Neural cell (in vitro differentiated cells): ENCODE results near the gene FIGNL2. TPM values are rescaled to one million over a fixed set of nuclear protein-coding genes. Genes with fewer than 3 reads are reported as not detected.

Experiments used
- H2AFZ ChIP-seq: fragments of 200-600, 300-800 bp; sonication (generic), shearing (Covaris generic); 2 replicates; pipeline ENCODE4 v1.6.0; 2014; ENCODE audit warnings: low read depth, mild to moderate bottlenecking, antibody characterized with exemption, low read length, moderate library complexity
- H3F3A ChIP-seq: fragments of 200-600 bp; shearing (Covaris generic); 2 replicates; pipeline ENCODE4 v1.6.1; 2016; ENCODE audit warnings: mild to moderate bottlenecking, moderate library complexity, mixed read lengths, antibody characterized with exemption, low read length; ENCODE audit not compliant: insufficient read depth, poor library complexity, severe bottlenecking
- H3K27ac ChIP-seq: fragments of 200-600, 300-800 bp; sonication (generic), shearing (Covaris generic); 2 replicates; pipeline ENCODE4 v1.5.1; 2014; ENCODE audit warnings: mild to moderate bottlenecking, low read length, moderate library complexity
- H3K27me3 ChIP-seq: fragments of 300-800, 200-600 bp; sonication (generic), shearing (Covaris generic); 2 replicates; pipeline ENCODE4 v1.6.0; 2014; ENCODE audit warnings: mild to moderate bottlenecking, low read depth, low read length, moderate library complexity; ENCODE audit not compliant: insufficient read depth
- H3K36me3 ChIP-seq: fragments of 300-800, 200-600 bp; sonication (generic), shearing (Covaris generic); 2 replicates; pipeline ENCODE4 v1.5.1; 2014; ENCODE audit warnings: mild to moderate bottlenecking, antibody characterized with exemption, low read length, moderate library complexity; ENCODE audit not compliant: insufficient read depth
- H3K4me2 ChIP-seq: fragments of 300-800, 200-600 bp; sonication (generic), shearing (Covaris generic); 2 replicates; pipeline ENCODE4 v1.6.0; 2014; ENCODE audit warnings: mild to moderate bottlenecking, low read length
- H3K4me3 ChIP-seq: fragments of 300-800, 200-600 bp; sonication (generic), shearing (Covaris generic); 2 replicates; pipeline ENCODE4 v1.5.1; 2014; ENCODE audit warnings: mild to moderate bottlenecking, low read length, moderate library complexity
- H3K79me2 ChIP-seq: fragments of 200-600 bp; shearing (Covaris generic); replicated peaks from 2 replicates; pipeline ENCODE4 v1.6.0; 2014; ENCODE audit warnings: mild to moderate bottlenecking, low read length, moderate library complexity; ENCODE audit not compliant: insufficient read depth
- H3K9ac ChIP-seq: fragments of 300-800, 200-600 bp; sonication (generic), shearing (Covaris generic); 2 replicates; pipeline ENCODE4 v1.6.1; 2016; ENCODE audit warnings: mild to moderate bottlenecking, low read length, mixed read lengths
- H3K9me2 ChIP-seq: fragments of 200-600 bp; shearing (Covaris generic); 2 replicates; pipeline ENCODE4 v1.6.1; 2016; ENCODE audit warnings: mild to moderate bottlenecking, low read length, mixed read lengths; ENCODE audit not compliant: insufficient read depth
- H3K9me3 ChIP-seq: fragments of 200-600, 300-800 bp; sonication (generic), shearing (Covaris generic); 2 replicates; pipeline ENCODE4 v1.6.1; 2016; ENCODE audit warnings: mild to moderate bottlenecking, mixed run types, low read length, moderate library complexity, mixed read lengths
- H4K20me1 ChIP-seq: fragments of 200-600 bp; shearing (Covaris generic); 2 replicates; pipeline ENCODE4 v1.6.1; 2016; ENCODE audit warnings: mild to moderate bottlenecking, mixed run types; ENCODE audit not compliant: insufficient read depth
- EP300 ChIP-seq: fragments of 450-650 bp; conservative IDR thresholded peaks from 2 replicates; pipeline ENCODE4 v1.6.1; 2014; ENCODE audit warnings: antibody characterized with exemption, mild to moderate bottlenecking, moderate library complexity; ENCODE audit not compliant: poor library complexity, severe bottlenecking
- EZH2 ChIP-seq: fragments of 200-600, 300-800 bp; shearing (Covaris generic), sonication (generic); IDR thresholded peaks from 2 replicates; pipeline ENCODE4 v1.6.1; 2014; ENCODE audit warnings: antibody characterized with exemption, low read length, borderline replicate concordance, mild to moderate bottlenecking; ENCODE audit not compliant: insufficient read depth, poor library complexity, severe bottlenecking
- MXI1 ChIP-seq: fragments of 450-650 bp; conservative IDR thresholded peaks from 2 replicates; pipeline ENCODE4 v1.6.1; 2014; ENCODE audit warnings: antibody characterized with exemption, mild to moderate bottlenecking; ENCODE audit not compliant: poor library complexity, severe bottlenecking
- POLR2AphosphoS5 ChIP-seq: IDR thresholded peaks from 2 replicates; pipeline ENCODE4 v1.6.1; 2012
- RAD21 ChIP-seq: fragments of 450-650 bp; conservative IDR thresholded peaks from 2 replicates; pipeline ENCODE4 v1.6.1; 2014; ENCODE audit warnings: antibody characterized with exemption, mild to moderate bottlenecking, moderate library complexity
- REST ChIP-seq: IDR thresholded peaks from 2 replicates; pipeline ENCODE4 v1.6.1; 2012; ENCODE audit warnings: borderline replicate concordance
- SMC3 ChIP-seq: fragments of 450-650 bp; conservative IDR thresholded peaks from 2 replicates; pipeline ENCODE4 v1.6.1; 2014; ENCODE audit warnings: antibody characterized with exemption, mild to moderate bottlenecking, moderate library complexity; ENCODE audit not compliant: poor library complexity
- TAF1 ChIP-seq: IDR thresholded peaks from 2 replicates; pipeline ENCODE4 v1.6.1; 2012; ENCODE audit warnings: low read depth
- polyA plus RNA-seq: library from polyadenylated mRNA; depleted of rRNA; stranded (reverse); fragments of >200 nt; gene quantifications from 2 replicates; pipeline ENCODE4 v1.2.3, GENCODE V29; 2014
- TF ChIP-seq, protein P1 (sequence below): fragments of 450-650 bp; IDR thresholded peaks from 2 replicates; pipeline ENCODE4 v1.5.1; 2014; ENCODE audit warnings: antibody characterized with exemption, mild to moderate bottlenecking, moderate library complexity; ENCODE audit not compliant: poor library complexity, severe bottlenecking

The FIGNL2 gene
- polyA plus RNA-seq, 1 donor from 2014 or later, result 0.21 TPM

- no peaks in the 10 kb centered on the region for H4K20me1 ChIP-seq
- H3K27me3 ChIP-seq, result peaks cover 14% of the 10 kb centered on the region
- no peaks in the 10 kb centered on the region for H3F3A ChIP-seq
- peaks cover 42% of the 10 kb centered on the region for H3K79me2 ChIP-seq
- H3K4me2 ChIP-seq, result no peak overlapping the region
- no peak overlapping the region for H3K9ac ChIP-seq
- no peak for TF ChIP-seq MXI1
- TF ChIP-seq SMC3, result no peak
- no peak for TF ChIP-seq TAF1
- H3K36me3 ChIP-seq, result no peaks in the 10 kb centered on the region
- H3K9me3 ChIP-seq, result no peaks in the 10 kb centered on the region
- no peak overlapping the region for H2AFZ ChIP-seq
- no peaks in the 10 kb centered on the region for H3K9me2 ChIP-seq
- H3K4me3 ChIP-seq, result no peak overlapping the region
- H3K27ac ChIP-seq, result no peak overlapping the region
Measured at GRCh38 chr12:51844854-51845253, 3.7 kb downstream of the FIGNL2 start.

GRCh38 chr12:51841727-51842126 is 6.8 kb downstream of the FIGNL2 start:
- Histone ChIP-seq H3K4me2 (no peak overlapping the region), H3K9me3 (no peaks in the 10 kb centered on the region), H3K27me3 (no peaks in the 10 kb centered on the region), H3K36me3 (no peaks in the 10 kb centered on the region), H4K20me1 (no peaks in the 10 kb centered on the region), H3K9me2 (no peaks in the 10 kb centered on the region), H2AFZ (no peak overlapping the region), H3K27ac (no peak overlapping the region), H3K4me3 (no peak overlapping the region), H3K79me2 (peaks cover 45% of the 10 kb centered on the region), H3F3A (no peaks in the 10 kb centered on the region), H3K9ac (no peak overlapping the region)
- TF ChIP-seq POLR2AphosphoS5 (no peak), RAD21 (no peak), REST (no peak), MXI1 (no peak), SMC3 (no peak), EZH2 (no peak), EP300 (no peak), TAF1 (no peak)
- TF ChIP-seq, protein P1, sequence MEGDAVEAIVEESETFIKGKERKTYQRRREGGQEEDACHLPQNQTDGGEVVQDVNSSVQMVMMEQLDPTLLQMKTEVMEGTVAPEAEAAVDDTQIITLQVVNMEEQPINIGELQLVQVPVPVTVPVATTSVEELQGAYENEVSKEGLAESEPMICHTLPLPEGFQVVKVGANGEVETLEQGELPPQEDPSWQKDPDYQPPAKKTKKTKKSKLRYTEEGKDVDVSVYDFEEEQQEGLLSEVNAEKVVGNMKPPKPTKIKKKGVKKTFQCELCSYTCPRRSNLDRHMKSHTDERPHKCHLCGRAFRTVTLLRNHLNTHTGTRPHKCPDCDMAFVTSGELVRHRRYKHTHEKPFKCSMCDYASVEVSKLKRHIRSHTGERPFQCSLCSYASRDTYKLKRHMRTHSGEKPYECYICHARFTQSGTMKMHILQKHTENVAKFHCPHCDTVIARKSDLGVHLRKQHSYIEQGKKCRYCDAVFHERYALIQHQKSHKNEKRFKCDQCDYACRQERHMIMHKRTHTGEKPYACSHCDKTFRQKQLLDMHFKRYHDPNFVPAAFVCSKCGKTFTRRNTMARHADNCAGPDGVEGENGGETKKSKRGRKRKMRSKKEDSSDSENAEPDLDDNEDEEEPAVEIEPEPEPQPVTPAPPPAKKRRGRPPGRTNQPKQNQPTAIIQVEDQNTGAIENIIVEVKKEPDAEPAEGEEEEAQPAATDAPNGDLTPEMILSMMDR, result no peak

DNA sequence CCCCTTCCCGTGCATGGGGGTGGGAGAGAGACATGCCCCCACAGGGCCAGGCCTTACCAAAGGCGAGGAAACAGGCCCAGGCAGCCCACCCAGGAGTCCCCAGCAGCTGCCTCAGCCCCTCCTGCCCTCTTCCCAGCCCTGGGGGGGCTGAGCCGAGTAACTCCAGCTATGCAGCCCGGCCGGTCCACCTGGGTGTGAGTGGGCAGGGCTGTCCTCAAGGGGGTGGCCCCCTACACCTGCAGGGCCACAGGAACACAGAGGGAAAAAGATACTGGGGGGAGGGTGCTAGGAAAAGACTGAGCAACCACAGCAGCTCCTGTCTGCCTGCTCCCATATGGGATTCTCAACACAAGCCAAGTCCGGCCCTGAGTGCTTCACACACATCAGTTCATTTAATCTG is 7.6 kb downstream of the FIGNL2 start:
- Histone ChIP-seq H2AFZ (no peak overlapping the region), H3K9me2 (no peaks in the 10 kb centered on the region), H3K4me2 (no peak overlapping the region), H3K79me2 (peaks cover 37% of the 10 kb centered on the region), H3K9ac (no peak overlapping the region), H3K27ac (no peak overlapping the region), H3K36me3 (no peaks in the 10 kb centered on the region), H3K27me3 (no peaks in the 10 kb centered on the region), H3K9me3 (no peaks in the 10 kb centered on the region), H4K20me1 (no peaks in the 10 kb centered on the region), H3K4me3 (no peak overlapping the region), H3F3A (no peaks in the 10 kb centered on the region)
- TF ChIP-seq EZH2 (no peak), EP300 (no peak), TAF1 (no peak), RAD21 (no peak), REST (no peak), SMC3 (no peak), POLR2AphosphoS5 (no peak), MXI1 (no peak)
- TF ChIP-seq, protein P1, result no peak
